ENCODE results near the gene RRP36. TPM values are rescaled to one million over a fixed set of nuclear protein-coding genes. Genes with fewer than 3 reads are reported as not detected.

Gene RRP36
- total RNA-seq, 1 experiment from 2014 or later: 63.4 TPM

DNA sequence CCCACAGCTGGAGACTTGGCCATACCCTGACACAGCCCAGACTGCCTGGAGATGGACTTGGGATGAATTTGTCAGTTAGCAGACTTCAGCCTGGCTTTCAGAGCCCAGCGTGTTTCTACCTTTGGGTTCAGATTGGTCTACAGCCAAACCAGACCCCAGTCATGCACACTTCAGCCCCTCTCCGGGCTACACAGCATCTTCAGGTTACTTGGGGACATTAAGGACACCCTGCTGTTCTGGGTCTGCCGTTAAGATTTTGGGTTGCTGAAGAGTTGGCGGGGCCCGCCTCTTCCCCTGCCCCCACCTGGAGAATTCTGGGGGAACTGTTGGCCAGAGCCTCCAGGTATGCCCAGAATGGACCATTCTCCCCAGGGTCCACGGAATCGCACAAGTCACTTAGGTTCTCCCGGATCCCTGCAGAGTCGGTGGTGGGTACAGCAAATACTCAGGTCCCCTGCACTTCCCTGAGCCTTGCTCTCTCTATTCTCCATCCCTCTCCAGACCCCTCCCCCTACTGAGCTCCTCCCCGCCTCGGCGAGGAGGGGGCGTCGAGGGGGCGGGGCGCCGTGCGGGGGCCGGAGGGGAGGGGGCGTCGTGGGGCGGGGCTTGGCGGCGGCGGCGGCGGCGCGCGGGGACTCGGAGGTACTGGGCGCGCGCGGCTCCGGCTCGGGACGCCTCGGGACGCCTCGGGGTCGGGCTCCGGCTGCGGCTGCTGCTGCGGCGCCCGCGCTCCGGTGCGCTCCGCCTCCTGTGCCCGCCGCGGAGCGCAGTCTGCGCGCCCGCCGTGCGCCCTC, 54.4 kb downstream of the RRP36 start, which contains the start of gene PTK7:
Gene PTK7, plus strand, starts transcription at position 645 of the 794 bp plus-strand sequence. CDS start 175 bp downstream, outside the sequence.
- peak within 1 kb of the TSS; percentile 82 for H3K4me2 ChIP-seq (ENCODE audit: low read length)
- DNase-seq (ENCODE audit: low read depth, low spot score) (no peak), ATAC-seq (peak; percentile 80)
- H3K4me3 ChIP-seq (replicated peaks in 1 of 2; ENCODE audit: low read depth in 1 of 2, low read length in 2 of 2): peak within 1 kb of the TSS; percentile 89 to 98
- H2AFZ ChIP-seq (ENCODE audit: low read depth, low read length, poor library complexity, severe bottlenecking): no peak within 1 kb of the TSS
- intact Hi-C loops (cut with micrococcal nuclease): loop anchor here (5.0 kb wide), 1 partner anchor 46 kb away; no protein-coding TSS in a partner anchor
- ChIA-PET POLR2A (interaction anchor here (0.7 to 2.0 kb wide), 3 partner anchors 14 to 92 kb away, joined by 3 to 8 read pairs (median 5); partner anchors contain the start of genes CUL7 and PPP2R5D), RAD21 (ENCODE audit: low non-redundant PET in 1 of 2, low total read pairs in 2 of 2, uncharacterized antibody in 2 of 2, unreplicated experiment in 2 of 2) (interaction anchor here in 1 of 2 experiments (0.7 to 1.0 kb wide), 2 partner anchors 22 to 50 kb away, joined by 3 read pairs; partner anchors contain the start of gene CUL7), CTCF (interaction anchor here (1.6 to 3.0 kb wide), 2 partner anchors 17 to 68 kb away, joined by 5 to 10 read pairs; partner anchors contain the start of genes KLC4 and MRPL2)
- peaks cover 17 to 27% of the 10 kb centered on the region in 2 experiments for H3K4me1 ChIP-seq (ENCODE audit: control insufficient read depth in 1 of 2, insufficient read depth in 2 of 2, low read length in 2 of 2)
- no peaks in the 10 kb centered on the region for H4K20me1 ChIP-seq (ENCODE audit: insufficient read depth)
- TF ChIP-seq EZH2 (IDR thresholded peaks at IDR 0.05): no peak
- TF ChIP-seq RAD21 (IDR thresholded peaks at IDR 0.05; ENCODE audit: low read depth): no peak
- 0 out of 2 replicates have a peak, but pooled peaks have one; percentile 64 for TF ChIP-seq EGR1 (IDR thresholded peaks at IDR 0.05; ENCODE audit: low read depth)
- no peak for TF ChIP-seq TCF7L2 (IDR thresholded peaks at IDR 0.05; ENCODE audit: borderline replicate concordance, extremely low read depth, insufficient read depth, insufficient read length)
- peak; percentile 67 for TF ChIP-seq POLR2AphosphoS5 (IDR thresholded peaks at IDR 0.05; ENCODE audit: low read depth, low read length)
- TF ChIP-seq ZFX (IDR thresholded peaks at IDR 0.05): no peak
- TF ChIP-seq, protein P1, sequence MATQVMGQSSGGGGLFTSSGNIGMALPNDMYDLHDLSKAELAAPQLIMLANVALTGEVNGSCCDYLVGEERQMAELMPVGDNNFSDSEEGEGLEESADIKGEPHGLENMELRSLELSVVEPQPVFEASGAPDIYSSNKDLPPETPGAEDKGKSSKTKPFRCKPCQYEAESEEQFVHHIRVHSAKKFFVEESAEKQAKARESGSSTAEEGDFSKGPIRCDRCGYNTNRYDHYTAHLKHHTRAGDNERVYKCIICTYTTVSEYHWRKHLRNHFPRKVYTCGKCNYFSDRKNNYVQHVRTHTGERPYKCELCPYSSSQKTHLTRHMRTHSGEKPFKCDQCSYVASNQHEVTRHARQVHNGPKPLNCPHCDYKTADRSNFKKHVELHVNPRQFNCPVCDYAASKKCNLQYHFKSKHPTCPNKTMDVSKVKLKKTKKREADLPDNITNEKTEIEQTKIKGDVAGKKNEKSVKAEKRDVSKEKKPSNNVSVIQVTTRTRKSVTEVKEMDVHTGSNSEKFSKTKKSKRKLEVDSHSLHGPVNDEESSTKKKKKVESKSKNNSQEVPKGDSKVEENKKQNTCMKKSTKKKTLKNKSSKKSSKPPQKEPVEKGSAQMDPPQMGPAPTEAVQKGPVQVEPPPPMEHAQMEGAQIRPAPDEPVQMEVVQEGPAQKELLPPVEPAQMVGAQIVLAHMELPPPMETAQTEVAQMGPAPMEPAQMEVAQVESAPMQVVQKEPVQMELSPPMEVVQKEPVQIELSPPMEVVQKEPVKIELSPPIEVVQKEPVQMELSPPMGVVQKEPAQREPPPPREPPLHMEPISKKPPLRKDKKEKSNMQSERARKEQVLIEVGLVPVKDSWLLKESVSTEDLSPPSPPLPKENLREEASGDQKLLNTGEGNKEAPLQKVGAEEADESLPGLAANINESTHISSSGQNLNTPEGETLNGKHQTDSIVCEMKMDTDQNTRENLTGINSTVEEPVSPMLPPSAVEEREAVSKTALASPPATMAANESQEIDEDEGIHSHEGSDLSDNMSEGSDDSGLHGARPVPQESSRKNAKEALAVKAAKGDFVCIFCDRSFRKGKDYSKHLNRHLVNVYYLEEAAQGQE (IDR thresholded peaks at IDR 0.05; ENCODE audit: low read depth): no peak
- TSS peak; percentile 27 for BruUV-seq (replicated peaks)
- peak within 1 kb of the TSS; percentile 86 for H3K27ac ChIP-seq (ENCODE audit: low read depth, low read length)
- H3K79me2 ChIP-seq (ENCODE audit: insufficient read depth, low read length): peaks cover 42% of the 10 kb centered on the region
- H3K27me3 ChIP-seq (ENCODE audit: insufficient read depth, low read length): no peaks in the 10 kb centered on the region
- no peaks in the 10 kb centered on the region for H3K9me3 ChIP-seq (ENCODE audit: control insufficient read depth in 1 of 2, insufficient read depth in 1 of 2, low read depth in 1 of 2, low read length in 2 of 2)
- H3K36me3 ChIP-seq (ENCODE audit: control insufficient read depth in 1 of 2, insufficient read depth in 2 of 2, low read length in 2 of 2): no peaks in the 10 kb centered on the region; a peak in 1 of 4 replicates
- no peaks in the 10 kb centered on the region for H3K9me2 ChIP-seq (ENCODE audit: insufficient read depth)
- H3K9ac ChIP-seq (ENCODE audit: low read length): peak within 1 kb of the TSS; percentile 95
